NCI-H2081 (cell line): Measurements from ENCODE around the gene ZFR2.
A peak's percentile ranks its signal among the peaks of the same experiment; 100 is the strongest.
"Not testable (repeated sequence)": the region's sequence is repeated elsewhere in the genome, so short reads cannot be mapped to it uniquely, and the experiment has no call there.

ENCODE experiments used
- DNase-seq, 2 experiments: peaks; one replicate each; lab custom pipeline; 2025; lab: John Stamatoyannopoulos, UW

The ZFR2 gene

DNA sequence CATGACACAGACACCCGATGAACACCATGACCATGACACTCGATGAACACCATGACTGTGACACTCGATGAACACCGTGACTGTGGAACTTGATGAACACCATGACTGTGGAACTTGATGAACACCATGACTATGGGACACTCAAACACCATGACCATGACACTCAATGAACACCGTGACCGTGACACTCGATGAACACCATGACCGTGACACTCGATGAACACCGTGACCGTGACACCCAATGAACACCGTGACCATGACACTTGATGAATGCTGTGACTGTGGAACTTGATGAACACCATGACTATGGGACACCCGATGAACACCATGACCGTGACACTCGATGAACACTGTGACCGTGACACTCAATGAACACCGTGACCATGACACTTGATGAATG is 31.5 kb downstream of the ZFR2 start:
- DNase-seq: no peak

DNA sequence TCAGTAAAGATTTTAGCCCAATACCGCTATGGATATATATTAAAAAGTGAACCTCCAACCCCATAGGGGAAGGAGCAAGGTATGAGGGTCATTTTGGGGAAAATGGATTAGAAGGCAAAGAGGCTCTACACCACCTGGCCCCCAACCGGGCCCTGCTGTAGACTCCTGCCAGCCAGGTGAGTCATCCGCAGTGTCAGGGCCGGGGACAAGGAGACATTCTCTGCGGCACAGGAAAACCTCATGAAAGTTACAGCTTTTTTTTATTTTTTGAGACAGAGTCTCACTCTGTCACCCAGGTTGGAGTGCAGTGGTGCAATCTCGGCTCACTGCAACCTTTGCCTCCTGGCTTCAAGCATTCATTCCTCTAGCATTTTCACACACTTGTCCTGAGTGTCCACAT is 32.0 kb downstream of the ZFR2 start:
- DNase-seq: no peak

DNA sequence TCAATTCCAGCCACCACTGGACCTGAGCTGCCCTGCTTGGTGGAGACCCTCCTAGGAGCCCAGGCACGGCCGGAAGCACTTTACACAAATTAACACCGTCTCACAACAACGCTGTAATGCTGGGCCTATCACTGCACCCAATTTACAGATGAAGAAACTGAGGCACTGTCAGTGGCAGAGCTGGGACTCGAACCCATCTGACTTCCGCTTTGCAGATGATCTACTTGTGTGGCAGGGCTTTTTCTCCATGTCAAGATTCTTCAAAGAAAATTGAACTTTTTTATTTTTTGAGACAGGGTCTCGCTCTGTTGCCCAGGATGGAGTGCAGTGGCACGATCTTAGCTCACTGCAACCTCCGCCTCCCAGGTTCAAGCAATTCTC is 33.8 kb downstream of the ZFR2 start:
- no peak for DNase-seq

DNA sequence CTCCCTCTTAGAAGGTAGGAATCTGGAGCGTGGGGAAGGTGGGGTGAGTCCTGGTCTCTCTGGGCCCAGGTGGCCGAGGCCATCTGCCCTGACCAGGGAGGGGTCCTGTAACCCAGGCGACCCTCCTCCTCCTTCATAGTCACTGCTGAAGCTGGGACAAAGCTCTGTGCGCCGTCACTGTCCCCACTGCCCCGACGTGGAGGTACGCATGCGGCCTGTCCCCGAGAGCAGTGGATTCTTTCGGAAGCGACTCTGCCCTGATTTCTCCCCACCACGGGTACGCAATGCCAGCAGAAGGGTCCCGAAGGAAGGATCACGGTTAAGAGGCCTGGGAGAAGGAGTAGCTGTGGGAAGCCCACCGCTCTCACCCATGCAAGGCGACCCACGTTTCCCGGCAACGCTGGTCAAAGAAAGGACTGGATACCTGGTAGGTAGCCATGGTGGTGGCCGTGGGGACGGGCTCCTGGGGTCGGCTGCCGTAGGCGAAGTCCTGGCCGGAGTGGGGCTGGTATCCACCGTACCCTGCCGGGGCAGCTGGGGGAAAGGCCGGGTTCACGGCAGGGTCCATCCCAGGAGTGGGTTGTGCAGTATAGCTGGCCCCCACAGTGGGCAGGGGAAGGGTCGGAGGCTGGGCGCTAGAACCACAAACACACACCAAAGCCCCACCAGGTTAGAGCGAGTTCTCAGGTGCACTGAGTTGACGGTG is 34.3 kb downstream of the ZFR2 start:
- no peak for DNase-seq

DNA sequence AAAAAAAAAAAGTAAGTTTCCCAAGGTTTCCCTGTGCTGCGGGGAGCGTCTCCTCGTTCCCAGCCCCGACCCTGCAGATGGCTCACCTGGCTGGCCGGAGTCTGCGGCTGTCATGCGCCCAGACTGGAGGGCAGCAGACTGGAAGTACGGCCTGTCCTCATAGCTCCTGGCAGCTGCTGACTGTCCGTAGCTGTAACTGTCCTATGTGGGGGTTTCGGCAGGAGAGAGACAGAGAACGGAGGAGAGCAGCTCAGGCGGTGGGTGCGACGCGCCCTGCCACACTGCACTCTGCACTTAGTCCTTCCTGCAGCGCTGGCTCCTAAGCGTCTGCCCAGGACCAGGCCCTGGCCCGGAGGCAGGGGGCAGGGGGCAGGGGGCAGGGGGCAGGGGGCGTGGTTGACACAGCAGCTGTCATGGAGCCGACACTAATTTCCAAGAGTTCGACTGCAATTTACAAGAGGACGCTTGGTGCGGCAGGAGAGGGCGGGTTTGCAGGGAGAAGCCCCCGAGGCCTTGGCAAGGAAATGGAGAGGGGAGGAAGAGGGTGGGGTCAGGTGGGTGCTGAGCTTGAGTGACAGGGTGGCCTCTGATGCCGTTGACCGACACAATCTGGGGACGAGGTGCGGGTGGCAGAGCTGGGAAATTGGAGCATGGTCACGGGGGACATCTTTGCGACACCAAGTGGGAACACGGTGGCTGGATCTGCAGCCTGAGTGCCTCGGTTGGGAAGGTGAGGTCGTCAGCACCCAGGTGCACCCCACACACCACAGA is 35.1 kb downstream of the ZFR2 start:
- DNase-seq: no peak

DNA sequence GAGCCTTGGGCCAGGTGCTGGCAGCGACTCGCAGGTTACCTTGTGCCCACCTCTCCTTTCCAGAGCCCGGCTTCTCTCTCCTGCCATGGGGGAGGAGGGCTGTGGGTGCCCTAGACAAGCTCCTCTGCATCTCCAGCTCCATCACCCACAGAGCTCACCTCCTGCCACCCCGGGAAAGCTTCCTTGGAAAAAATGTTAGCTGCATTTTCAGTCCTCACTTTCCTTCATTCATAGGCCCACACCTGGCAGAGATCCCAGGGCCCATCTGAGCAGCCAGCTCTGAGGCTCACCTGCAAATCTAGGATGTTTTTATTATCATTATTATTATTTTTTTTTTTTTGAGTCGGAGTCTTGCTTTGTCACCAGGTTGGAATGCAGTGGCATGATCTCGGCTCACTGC is 36.8 kb downstream of the ZFR2 start:
- no peak for DNase-seq

DNA sequence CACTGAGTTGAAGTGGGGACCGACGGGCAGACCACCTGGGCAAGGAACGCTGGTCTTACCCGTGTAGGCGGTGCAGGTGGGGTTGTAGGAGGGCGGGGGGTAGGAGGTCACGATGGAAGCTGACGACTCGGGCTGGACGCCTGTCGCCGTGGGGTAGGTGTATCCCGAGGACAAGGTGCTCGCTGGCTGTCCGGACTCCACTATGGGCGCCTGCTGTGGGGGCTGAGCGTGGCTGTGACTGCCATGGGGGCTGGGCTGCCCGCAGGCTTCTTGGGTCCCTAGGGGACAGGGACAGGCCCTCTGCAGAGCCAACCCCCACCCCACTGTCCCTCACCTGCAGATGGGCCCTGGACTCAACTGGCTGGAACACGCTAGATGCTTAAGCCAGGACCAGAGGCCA is 37.2 kb downstream of the ZFR2 start:
- no peak for DNase-seq

DNA sequence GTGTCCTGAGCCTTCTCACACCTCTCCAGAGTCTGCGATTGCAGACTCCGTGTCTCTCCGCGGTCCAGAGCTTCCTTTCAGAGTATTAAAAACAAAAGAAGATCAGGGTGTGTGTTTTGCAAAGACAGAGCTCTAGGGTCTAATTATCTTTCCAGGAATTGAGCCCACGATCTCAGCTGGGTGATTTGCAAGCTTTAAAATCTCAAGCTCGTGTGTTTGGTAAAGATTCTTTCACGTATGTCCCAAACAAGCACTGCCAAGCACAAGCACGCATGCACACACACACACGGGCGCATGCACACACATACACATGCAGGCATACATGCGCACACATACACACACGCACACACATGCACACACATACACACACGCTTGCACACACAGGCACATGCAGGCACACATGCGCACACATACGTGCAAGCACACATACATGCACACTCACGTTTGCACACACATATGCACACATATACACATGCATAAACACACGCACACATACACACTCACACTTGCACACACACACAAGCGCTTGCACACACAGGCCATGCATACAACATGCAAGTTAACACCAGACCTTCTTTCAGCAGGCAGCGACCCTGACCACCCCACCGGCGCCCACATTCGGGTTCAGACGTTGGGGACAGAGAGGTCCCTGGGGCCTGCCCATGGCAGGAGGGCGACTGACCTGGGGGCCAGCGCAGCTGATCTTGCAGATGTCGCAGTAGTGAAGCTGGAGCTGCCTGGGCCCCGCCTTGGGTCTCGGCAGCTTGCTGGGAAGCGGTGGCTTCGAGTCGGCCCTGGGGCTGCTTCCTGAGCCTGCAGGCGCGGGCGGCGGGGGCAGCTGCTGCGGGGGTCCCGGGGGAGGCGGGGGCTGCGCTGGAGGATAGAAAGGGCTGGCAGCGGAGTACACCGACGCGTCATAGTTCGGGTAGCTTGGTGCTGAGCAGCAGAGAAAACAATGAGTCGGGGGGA is 37.9 kb downstream of the ZFR2 start:
- DNase-seq: no peak

DNA sequence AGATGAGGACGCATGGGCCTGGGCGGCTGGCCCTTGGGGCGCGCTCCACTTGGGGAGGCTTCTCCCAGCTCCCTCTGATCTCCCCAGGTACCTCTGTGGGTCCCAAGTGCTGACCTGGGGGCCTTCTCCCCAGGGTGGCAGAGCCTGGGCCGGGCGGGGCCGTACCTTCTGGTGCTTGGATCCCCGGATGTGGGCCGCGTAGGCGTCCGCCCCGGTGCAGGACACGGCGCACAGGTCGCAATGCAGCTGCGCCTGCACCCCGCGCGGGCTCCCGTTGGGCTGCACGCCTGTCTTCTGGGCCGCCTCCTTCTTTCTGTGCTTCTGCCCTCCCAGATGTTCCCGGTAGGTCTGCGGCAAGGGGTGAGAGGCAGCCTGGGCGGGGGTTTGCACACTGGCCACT is 41.5 kb downstream of the ZFR2 start:
- no peak for DNase-seq

DNA sequence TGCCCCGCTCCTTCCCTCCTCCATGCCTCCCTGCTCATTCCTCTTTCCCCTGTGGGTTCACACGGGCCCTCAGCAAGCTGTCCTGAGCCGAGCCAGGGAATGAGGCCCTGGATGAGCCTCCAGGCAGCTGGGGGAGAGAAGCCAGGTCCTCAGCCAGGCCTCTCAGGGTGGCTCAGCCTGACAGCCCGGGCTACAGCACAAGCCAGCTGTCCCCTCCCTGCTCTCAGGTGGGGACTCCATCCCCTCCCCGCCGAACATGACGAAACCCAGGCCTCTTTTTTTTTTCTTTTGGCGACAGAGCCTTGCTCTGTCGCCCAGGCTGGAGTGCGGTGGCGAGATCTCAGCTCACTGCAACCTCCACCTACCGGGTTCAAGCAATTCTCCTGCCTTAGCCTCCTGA is 42.7 kb downstream of the ZFR2 start:
- DNase-seq: no peak

DNA sequence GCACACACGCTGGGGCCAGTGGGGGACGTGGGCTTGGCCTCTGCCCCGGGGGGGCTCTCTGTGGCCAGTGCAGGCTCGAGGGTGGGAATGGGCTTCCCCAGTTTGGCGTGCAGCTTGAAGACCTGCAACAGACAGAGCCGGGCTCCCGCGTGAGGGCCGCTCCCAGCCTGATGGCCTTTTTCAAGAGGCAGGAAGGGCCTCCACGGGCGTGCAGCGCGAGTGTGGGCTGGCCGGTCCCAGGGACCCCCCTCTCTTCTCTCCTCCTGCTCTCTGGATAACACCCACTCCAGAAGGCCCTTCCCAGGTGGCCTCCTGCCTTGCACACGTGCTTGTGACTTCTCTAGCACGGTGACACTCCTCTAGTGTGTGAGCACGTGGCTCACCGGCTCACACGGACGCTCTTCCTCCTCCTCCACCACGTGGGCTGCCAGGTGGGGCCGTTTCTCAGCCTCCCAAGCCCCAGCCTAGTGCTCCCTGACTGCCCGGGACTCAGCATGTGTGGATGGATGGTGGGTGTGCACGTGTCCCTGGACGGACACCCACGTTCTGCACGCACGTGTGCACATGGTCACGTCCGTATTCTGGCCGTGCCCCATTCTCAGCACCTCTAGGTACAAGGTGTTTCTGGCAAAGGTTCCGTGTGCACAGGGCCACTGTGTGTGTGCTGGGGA is 43.4 kb downstream of the ZFR2 start:
- DNase-seq: no peak

DNA sequence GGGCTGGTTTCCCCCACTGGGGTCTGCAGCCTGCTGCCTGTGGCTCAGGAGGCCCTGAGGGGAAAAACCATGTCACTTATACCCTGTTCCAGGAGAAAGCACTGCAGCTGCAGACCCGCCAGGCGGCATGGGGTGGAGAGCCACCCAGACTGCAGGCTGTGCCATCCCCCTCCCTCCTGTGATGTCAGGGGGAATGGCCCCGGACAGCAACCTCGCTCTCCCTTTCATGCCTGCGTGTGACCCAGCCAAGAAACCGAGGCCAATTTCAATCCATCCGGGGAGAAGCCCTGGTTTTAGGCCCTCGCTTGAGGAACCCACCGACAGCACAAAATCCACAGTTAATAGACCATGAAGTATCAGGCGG is 45.5 kb downstream of the ZFR2 start:
- no peak for DNase-seq

DNA sequence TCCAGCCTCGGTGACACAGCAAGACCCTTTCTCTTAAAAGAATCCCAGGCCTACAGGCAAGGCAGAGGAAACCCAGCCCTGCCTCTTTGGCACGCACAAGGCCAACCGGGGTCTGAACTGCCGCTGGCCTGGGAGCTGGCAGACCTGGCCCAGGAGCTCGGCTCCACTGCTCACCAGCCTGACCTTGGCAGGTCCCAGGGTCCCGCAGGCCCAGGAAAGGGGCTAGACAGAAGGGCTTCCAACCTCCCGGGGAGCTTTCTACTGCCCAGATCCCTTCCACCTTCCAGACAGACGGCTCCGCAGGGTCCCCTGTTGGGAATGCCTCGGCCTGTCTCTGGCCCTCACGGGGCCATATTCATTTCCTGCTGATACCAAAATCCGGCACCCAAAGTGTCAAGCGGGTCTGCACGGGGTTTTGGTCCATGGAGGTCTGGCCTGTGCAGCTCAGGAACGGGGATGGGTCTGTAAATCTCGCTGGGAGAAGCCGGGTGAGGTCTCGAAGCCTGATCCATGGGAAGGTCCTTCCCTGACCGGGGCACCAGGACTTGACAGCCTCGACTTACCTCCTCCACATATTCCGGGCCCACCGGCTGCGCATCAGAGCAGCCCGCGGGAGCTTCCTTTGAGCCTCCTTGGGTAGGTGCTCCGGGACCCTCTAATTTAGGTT is 46.0 kb downstream of the ZFR2 start:
- DNase-seq: no peak

DNA sequence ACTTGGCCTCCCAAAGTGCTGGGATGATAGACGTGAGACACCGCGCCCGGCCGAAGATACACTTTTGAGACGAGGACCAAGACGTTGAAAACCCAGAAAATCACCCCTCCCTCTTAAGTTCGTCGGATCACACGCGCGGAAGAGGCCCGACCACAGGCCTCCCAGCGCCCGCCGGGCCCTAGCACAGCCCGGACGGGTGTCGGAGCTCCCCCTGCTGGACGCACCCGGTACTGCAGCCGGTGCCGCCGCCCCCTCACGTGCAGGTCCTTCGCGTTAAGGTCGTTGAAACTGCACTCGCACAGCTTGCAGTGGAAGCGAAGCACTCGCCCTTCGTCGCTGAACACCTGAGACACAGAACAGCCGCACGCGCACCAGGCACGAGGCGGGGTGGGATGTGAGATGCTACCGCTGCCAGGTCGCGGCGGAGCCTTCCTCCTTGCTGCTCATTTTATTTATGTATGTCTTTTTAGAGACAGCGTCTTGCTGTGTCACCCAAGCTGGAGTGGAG is 46.9 kb downstream of the ZFR2 start:
- peak; percentile 22 to 38 for DNase-seq

DNA sequence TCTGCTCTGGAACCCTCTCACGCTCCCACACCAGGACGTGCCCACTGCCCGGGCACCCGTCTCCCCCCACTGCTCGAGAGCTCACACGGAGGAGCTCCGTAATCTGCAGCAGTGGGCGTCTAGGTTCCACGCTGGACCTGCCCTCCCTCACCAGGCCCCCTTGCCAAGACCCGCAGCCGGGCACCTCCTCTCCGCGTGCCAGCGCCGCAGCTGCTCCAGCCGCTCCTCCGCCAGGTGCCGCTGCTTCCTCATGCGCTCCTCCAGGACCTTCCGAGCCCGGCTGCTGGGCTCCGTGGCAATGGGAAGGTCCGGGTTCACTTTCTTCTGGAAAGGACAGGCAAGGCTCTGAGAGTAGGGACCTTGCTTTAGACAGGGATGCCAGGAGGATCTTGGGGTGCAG is 47.7 kb downstream of the ZFR2 start:
- no peak for DNase-seq

DNA sequence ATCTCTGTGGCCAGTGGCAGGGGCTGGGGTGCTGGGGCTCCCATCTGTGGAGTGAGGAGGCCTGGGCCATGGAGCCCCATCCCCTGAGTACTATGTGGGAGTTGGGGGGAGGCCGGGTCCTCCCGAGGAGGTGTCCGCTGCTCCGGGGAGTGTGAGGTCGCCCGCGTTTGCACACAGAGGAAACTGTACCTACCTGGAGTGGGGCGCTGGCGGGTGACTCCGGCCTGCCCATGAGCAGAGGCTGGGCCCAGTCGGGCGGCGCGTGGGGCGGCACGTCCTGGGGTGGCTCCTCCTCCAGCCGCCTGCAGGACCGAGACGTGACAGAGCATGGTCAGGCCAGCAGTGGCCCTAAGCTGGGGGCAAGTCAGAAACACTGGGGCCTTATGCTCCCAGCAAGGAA is 48.8 kb downstream of the ZFR2 start:
- DNase-seq: no peak

DNA sequence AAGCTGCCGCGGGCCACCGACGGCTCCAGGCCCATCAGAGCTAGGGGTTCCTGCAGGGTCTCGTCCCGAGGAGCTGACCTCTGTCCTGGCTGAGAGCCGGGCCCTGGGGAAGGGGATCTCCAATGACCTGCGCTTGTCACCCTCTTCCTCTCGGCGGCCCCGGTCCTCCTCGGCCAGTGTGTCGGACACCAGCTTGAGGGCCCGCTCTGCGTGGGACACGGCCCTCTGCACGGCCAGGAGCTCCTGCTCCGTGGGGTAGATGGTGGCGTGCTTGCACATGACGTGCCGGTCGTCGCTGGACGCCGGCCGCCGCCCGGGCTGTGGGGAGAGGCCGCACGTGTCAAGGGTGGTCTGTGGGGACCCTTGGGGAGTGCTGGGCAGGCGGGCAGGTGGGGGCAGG is 49.9 kb downstream of the ZFR2 start:
- DNase-seq: no peak

DNA sequence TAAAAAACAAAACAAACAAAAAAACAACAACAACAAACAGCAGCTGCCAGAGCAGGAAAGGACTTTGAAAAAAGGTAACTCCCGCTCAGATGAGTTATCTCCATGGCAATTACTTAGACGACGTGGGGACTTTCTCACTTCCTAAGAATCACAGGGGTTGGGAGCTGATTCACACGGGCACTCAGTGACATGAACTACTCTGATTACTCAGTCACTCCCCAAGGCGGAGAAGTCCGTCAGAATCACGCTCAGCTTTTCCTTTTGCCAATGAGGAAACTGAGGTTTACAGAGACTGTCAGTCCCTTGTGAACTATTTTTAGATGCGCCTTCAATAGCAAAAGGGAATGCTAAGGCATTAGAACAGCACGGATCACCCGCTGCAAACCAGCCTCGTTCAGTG is 50.4 kb downstream of the ZFR2 start:
- no peak for DNase-seq

DNA sequence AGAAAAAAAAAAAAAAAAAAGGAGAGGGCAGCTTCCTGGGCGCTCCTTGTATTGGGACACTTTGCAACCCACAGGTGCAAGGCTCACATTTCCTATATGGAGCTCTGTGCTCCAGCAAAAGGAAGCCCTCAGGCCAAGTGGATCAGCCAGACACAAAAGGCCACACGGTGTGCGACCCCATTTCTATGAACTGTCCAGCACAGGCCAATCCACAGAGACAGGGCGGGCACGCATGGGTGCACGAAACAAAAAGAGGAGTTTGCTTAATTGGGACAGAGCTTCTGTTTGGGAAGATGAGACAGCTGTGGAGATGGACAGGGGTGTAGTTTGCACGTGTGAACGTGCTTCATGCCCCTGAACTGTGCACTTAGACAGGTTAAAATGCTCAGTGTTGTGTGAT is 51.1 kb downstream of the ZFR2 start:
- no peak for DNase-seq

DNA sequence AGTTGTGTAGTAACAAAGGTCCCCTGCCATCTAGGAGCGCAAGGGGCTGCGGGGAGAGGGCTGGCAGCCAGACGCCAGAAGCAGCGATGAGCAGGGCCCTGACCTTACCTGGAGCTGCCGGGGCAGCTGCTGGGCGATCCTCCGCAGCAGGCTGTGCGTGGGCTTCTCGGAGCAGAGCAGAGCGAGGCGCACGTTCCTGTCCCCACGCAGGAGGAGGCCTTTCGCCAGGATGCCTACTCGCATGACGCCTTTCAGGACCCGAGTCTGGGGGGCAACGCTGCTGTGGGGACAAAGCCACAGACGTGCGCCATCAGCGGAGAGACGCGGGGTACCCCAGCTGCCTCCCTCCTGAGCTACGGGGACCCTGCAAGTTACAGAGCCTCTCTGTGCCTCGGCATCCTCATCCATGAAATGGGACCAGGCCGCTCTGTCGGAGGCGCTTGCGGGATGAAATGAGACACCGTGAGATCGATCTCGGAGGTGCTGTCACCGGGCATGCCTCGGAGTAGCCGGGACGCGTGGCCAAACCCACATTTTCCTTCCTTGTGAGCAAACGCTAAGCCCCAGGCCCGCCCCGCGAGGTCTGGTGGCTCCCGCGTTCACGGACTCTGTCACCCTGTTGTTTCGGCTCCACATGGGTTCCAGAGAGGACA is 52.1 kb downstream of the ZFR2 start:
- DNase-seq: no peak

DNA sequence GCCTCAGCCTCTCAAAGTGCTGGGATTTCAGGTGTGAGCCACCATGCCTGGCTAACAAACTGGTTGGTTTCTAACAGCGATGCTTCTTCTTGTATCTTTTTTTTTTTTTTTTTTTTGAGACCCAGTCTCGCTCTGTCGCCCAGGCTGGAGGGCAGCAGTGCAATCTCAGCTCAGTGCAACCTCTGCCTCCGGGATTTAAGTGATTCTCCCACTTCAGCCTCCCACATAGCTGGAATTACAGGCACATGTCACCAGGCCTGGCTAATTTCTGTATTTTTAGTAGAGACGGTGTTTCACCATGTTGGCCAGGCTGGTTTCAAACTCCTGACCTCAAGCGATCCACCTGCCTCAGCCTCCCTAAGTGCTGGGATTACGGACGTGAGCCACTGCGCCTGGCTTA is 52.7 kb downstream of the ZFR2 start:
- not testable (repeated sequence) for DNase-seq
